DOHH2 (cell line): ENCODE results near the gene SCN1B.

Experiments used
- H3F3A ChIP-seq: fragments of 200-600 bp; sonication (generic), shearing (Covaris generic); 2 replicates; pipeline ENCODE4 v1.6.0; 2016; ENCODE audit warnings: antibody characterized with exemption, mild to moderate bottlenecking; ENCODE audit not compliant: control insufficient read depth, insufficient read depth
- H3K27ac ChIP-seq: fragments of 200-600 bp; sonication (generic); 2 replicates; pipeline ENCODE4 v1.5.1; 2014; ENCODE audit warnings: low read depth, mild to moderate bottlenecking, low read length, moderate library complexity
- H3K27me3 ChIP-seq: fragments of 200-600 bp; sonication (generic); 2 replicates; pipeline ENCODE4 v1.6.1; 2014; ENCODE audit warnings: mild to moderate bottlenecking, low read length, mixed read lengths; ENCODE audit not compliant: control insufficient read depth
- H3K36me3 ChIP-seq: fragments of 200-600 bp; sonication (generic); 2 replicates; pipeline ENCODE4 v1.6.1; 2014; ENCODE audit warnings: mild to moderate bottlenecking, low read length, moderate library complexity, mixed read lengths; ENCODE audit not compliant: control insufficient read depth
- H3K4me1 ChIP-seq: fragments of 200-600 bp; sonication (generic); 2 replicates; pipeline ENCODE4 v1.6.1; 2014; ENCODE audit warnings: mild to moderate bottlenecking, low read length, mixed read lengths; ENCODE audit not compliant: control insufficient read depth
- H3K4me2 ChIP-seq: fragments of 200-600 bp; sonication (generic); 2 replicates; pipeline ENCODE4 v1.6.0; 2014; ENCODE audit warnings: mild to moderate bottlenecking, low read length, moderate library complexity
- H3K4me3 ChIP-seq: fragments of 200-600 bp; sonication (generic); 2 replicates; pipeline ENCODE4 v1.5.1; 2014; ENCODE audit warnings: mild to moderate bottlenecking, low read length, mixed read lengths
- H3K79me2 ChIP-seq: fragments of 200-600 bp; sonication (generic); 2 replicates; pipeline ENCODE4 v1.6.1; 2014; ENCODE audit warnings: mild to moderate bottlenecking, low read length, mixed read lengths; ENCODE audit not compliant: control insufficient read depth
- H3K9me2 ChIP-seq: fragments of 200-600 bp; sonication (generic); replicated peaks from 2 replicates; pipeline ENCODE4 v1.6.1; 2014; ENCODE audit warnings: mild to moderate bottlenecking, low read length, mixed read lengths; ENCODE audit not compliant: control insufficient read depth
- H3K9me3 ChIP-seq: fragments of 200-600 bp; sonication (generic); 2 replicates; pipeline ENCODE4 v1.6.1; 2014; ENCODE audit warnings: antibody characterized with exemption, low read length, mixed read lengths; ENCODE audit not compliant: control insufficient read depth, insufficient read depth
- H4K20me1 ChIP-seq: fragments of 200-600 bp; sonication (generic); 2 replicates; pipeline ENCODE4 v1.6.0; 2014; ENCODE audit warnings: low read depth, mild to moderate bottlenecking, antibody characterized with exemption, low read length, moderate library complexity; ENCODE audit not compliant: control insufficient read depth, insufficient read depth
- EZH2phosphoT487 ChIP-seq: fragments of 200-600 bp; sonication (generic); IDR thresholded peaks from 2 replicates; pipeline ENCODE4 v1.6.1; 2017; ENCODE audit warnings: borderline replicate concordance, mild to moderate bottlenecking, antibody characterized with exemption, low read length, moderate library complexity, mixed read lengths
- TF ChIP-seq, protein P1 (sequence below): fragments of 200-600 bp; sonication (generic); IDR thresholded peaks from one replicate; pipeline ENCODE4 v1.5.1; 2014; ENCODE audit warnings: antibody characterized with exemption, mild to moderate bottlenecking, low read depth, low read length; ENCODE audit not compliant: poor library complexity, severe bottlenecking

The SCN1B gene

GRCh38 chr19:34994286-34994642 lies 36.0 kb upstream of the SCN1B start:
- no peaks in the 10 kb centered on the region for H3K9me3 ChIP-seq
- H3K4me3 ChIP-seq = no peak overlapping the region
- no peak overlapping the region for H3K4me2 ChIP-seq
- H3K36me3 ChIP-seq = no peaks in the 10 kb centered on the region
- H3K27ac ChIP-seq = no peak overlapping the region
- peaks cover 10% of the 10 kb centered on the region; the same call in 1 of the 2 replicates for H3F3A ChIP-seq
- peaks cover 25% of the 10 kb centered on the region for H3K4me1 ChIP-seq
- H4K20me1 ChIP-seq = no peaks in the 10 kb centered on the region
- no peaks in the 10 kb centered on the region for H3K79me2 ChIP-seq
- no peaks in the 10 kb centered on the region for H3K9me2 ChIP-seq
- TF ChIP-seq, protein P1, sequence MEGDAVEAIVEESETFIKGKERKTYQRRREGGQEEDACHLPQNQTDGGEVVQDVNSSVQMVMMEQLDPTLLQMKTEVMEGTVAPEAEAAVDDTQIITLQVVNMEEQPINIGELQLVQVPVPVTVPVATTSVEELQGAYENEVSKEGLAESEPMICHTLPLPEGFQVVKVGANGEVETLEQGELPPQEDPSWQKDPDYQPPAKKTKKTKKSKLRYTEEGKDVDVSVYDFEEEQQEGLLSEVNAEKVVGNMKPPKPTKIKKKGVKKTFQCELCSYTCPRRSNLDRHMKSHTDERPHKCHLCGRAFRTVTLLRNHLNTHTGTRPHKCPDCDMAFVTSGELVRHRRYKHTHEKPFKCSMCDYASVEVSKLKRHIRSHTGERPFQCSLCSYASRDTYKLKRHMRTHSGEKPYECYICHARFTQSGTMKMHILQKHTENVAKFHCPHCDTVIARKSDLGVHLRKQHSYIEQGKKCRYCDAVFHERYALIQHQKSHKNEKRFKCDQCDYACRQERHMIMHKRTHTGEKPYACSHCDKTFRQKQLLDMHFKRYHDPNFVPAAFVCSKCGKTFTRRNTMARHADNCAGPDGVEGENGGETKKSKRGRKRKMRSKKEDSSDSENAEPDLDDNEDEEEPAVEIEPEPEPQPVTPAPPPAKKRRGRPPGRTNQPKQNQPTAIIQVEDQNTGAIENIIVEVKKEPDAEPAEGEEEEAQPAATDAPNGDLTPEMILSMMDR = no peak
- no peak for TF ChIP-seq EZH2phosphoT487
- H3K27me3 ChIP-seq = peaks cover 23% of the 10 kb centered on the region

DNA sequence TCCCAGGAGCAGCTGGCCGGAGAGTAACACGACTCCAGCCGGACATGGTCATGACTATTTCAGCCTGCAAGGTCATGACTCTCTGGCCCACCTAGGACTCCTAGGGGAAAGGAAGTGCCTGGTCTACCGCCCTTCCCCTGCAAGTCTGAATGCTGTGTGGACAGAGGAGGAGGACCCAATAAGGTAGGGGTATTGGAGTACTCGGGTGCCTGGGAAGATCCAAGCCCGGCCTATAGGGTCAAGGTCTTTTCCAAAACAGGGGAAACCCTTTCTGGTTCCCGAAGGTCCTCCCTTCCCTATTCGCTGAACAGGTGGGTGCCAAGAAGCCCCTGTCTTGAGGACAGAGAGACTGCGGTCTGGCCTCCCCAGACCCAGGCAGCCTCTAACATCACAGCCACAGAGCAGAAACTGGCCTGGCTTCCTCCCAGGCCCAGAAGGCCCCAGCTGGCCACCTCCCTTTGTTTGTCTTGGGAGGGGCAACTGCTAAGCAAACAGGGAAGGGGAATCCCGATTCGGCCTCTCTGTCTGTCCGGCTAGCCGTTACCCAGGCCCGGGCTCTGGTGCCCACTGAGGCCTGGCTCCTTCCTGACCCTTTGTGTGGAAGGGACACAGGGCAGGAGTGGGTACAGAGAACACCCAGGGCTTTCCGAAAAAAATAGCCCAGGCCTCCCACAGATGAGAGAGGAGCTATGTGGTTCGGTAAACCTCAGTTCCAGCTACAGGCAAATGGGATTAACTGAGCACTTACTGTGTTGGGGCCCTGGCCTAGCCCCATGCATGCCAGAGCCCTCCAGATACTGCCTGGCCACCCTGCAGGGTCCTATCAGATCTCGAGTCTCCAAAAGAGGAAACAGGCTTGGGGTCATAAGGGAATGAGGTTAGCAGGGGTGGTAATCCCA lies 35.4 kb upstream of the SCN1B start:
- no peaks in the 10 kb centered on the region for H3K9me3 ChIP-seq
- H3K9me2 ChIP-seq = no peaks in the 10 kb centered on the region
- no peak overlapping the region for H3K4me2 ChIP-seq
- peaks cover 31% of the 10 kb centered on the region for H3K4me1 ChIP-seq
- H3K36me3 ChIP-seq = no peaks in the 10 kb centered on the region
- peaks cover 10% of the 10 kb centered on the region; the same call in 1 of the 2 replicates for H3F3A ChIP-seq
- peaks cover 19% of the 10 kb centered on the region for H3K27me3 ChIP-seq
- peaks cover 5% of the 10 kb centered on the region for H3K79me2 ChIP-seq
- TF ChIP-seq, protein P1 = no peak
- TF ChIP-seq EZH2phosphoT487 = no peak
- no peak overlapping the region for H3K27ac ChIP-seq
- H4K20me1 ChIP-seq = no peaks in the 10 kb centered on the region
- no peak overlapping the region for H3K4me3 ChIP-seq

DNA sequence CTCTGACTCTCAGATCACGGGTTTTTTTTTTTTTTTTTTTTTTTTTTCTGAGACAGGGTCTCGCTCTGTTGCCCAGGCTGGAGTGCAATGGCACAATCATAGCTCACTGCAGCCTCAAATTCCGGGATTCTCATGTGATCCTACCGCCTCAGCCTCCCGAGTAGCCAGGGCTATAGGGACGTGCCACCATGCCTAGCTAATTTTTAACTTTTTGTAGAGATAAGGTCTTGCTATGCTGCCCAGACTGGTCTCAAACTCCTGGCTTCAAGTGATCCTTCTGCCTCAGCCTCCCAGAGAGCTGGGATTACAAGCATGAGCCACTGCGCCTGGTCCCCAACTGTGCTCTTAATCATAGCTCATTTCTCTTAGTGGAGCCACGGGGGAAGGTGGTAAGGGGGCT lies 34.7 kb upstream of the SCN1B start:
- Histone ChIP-seq H3K9me2 (no peaks in the 10 kb centered on the region), H3K4me2 (no peak overlapping the region), H3K27ac (no peak overlapping the region), H3K4me3 (no peak overlapping the region), H3K4me1 (peaks cover 32% of the 10 kb centered on the region), H3K27me3 (peaks cover 16% of the 10 kb centered on the region), H3K79me2 (peaks cover 10% of the 10 kb centered on the region), H3F3A (peaks cover 10% of the 10 kb centered on the region; the same call in 1 of the 2 replicates), H3K9me3 (no peaks in the 10 kb centered on the region), H4K20me1 (no peaks in the 10 kb centered on the region), H3K36me3 (peaks cover under 1% of the 10 kb centered on the region)
- TF ChIP-seq, protein P1 = no peak
- TF ChIP-seq EZH2phosphoT487 = no peak
